OCI-M1 (cell line): ENCODE results near the gene CCDC28B.

ENCODE experiments used
- DNase-seq: peaks from one replicate; lab custom pipeline; 2025; lab: John Stamatoyannopoulos, UW

The CCDC28B gene

GRCh38 chr1:32194984-32195383, 5.4 kb upstream of the CCDC28B start:
- DNase-seq, result no peak

- no peak for DNase-seq
Measured at GRCh38 chr1:32195531-32195930, 4.9 kb upstream of the CCDC28B start.

- DNase-seq, result no peak
Measured at GRCh38 chr1:32195972-32196823, 4.2 kb upstream of the CCDC28B start.

GRCh38 chr1:32197074-32197473, 3.3 kb upstream of the CCDC28B start:
- no peak for DNase-seq

- no peak for DNase-seq
Measured at GRCh38 chr1:32197837-32198236, 2.6 kb upstream of the CCDC28B start.

- no peak for DNase-seq
Measured at GRCh38 chr1:32198237-32199042, 2.0 kb upstream of the CCDC28B start.

GRCh38 chr1:32199043-32199716, 1.2 kb upstream of the CCDC28B start:
- DNase-seq, result no peak

GRCh38 chr1:32199717-32200072, 700 bp upstream of the CCDC28B start:
- DNase-seq, result no peak

GRCh38 chr1:32201011-32201855, 838 bp downstream of the CCDC28B start:
- DNase-seq, result peak; percentile 67

GRCh38 chr1:32204943-32205361, 4.6 kb downstream of the CCDC28B start:
- no peak for DNase-seq

- DNase-seq, result peak; percentile 90
Measured at GRCh38 chr1:32205401-32206370, 5.3 kb downstream of the CCDC28B start, which contains the start of gene IQCC. Gene IQCC (plus strand): TSS chr1:32205671. CDS start chr1:32205682, 11 bp downstream.

- DNase-seq, result no peak
Measured at GRCh38 chr1:32208469-32208868, 8.1 kb downstream of the CCDC28B start.

- DNase-seq, result peak; percentile 36
Measured at GRCh38 chr1:32208891-32209328, 8.5 kb downstream of the CCDC28B start, which contains the start of gene DCDC2B. Gene DCDC2B (plus strand): TSS chr1:32209089. CDS start chr1:32209094, 5 bp downstream.

GRCh38 chr1:32215629-32216480, 15.5 kb downstream of the CCDC28B start:
- peak; percentile 76 for DNase-seq

GRCh38 chr1:32216566-32216965, 16.2 kb downstream of the CCDC28B start:
- no peak for DNase-seq

- DNase-seq, result no peak
Measured at GRCh38 chr1:32219022-32219421, 18.6 kb downstream of the CCDC28B start.

GRCh38 chr1:32220746-32221580, 20.6 kb downstream of the CCDC28B start:
- DNase-seq, result no peak

GRCh38 chr1:32221581-32221979, 21.2 kb downstream of the CCDC28B start:
- DNase-seq, result no peak
